Measurements from ENCODE around the gene KRCC1.

Gene KRCC1

DNA sequence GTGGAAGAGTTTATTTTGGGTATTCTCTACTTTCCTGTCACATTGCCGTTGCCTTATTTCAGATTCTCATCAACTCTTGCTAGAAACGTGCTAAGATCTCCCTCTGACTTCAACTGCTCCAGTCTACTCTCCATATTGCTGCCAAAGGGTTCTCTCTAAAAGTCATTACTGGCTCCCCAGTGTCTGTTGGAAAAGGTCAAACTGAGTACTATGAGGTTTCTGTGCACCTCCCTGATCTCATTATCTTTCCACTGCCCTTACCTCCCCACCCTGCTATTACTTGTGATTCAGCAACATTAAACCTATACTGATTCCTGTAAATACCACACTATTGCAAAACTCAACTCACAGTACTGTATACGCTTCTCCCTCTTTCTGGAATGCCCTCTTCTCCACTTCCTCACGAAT is 1.9 kb upstream of the KRCC1 start:
- H2AK5ac ChIP-seq (ENCODE audit: low read length): no peak overlapping the region
- H3K79me1 ChIP-seq (ENCODE audit: low read length): peaks cover 10% of the 10 kb centered on the region
- H3K4me2 ChIP-seq (ENCODE audit: low read length): no peak overlapping the region
- H3K4me1 ChIP-seq (ENCODE audit: control insufficient read depth, low read depth, low read length): peaks cover 6% of the 10 kb centered on the region
- H4K5ac ChIP-seq (ENCODE audit: low read length): no peak overlapping the region
- DNase-seq: no peak
- no peaks in the 10 kb centered on the region for H3K27me3 ChIP-seq (ENCODE audit: insufficient read depth, low read length, poor library complexity)
- H3K4ac ChIP-seq (ENCODE audit: low read depth, low read length): no peak overlapping the region
- no peak overlapping the region for H3K4me3 ChIP-seq (ENCODE audit: low read length)
- H2BK5ac ChIP-seq (ENCODE audit: low read length): no peak overlapping the region
- peaks cover 16% of the 10 kb centered on the region for H3K79me2 ChIP-seq (ENCODE audit: control insufficient read depth, insufficient read depth, low read length)
- no peak overlapping the region for H3K27ac ChIP-seq (ENCODE audit: low read depth, low read length)
- no CpG with 5 or more reads among the region's 4 CpGs for WGBS (ENCODE audit: extremely low coverage, insufficient coverage, low lambda C conversion rate)
- no peaks in the 10 kb centered on the region for H3K36me3 ChIP-seq (ENCODE audit: control insufficient read depth, insufficient read depth, low read length)
- no peak overlapping the region for H4K8ac ChIP-seq (ENCODE audit: low read depth, low read length)
- H3K9ac ChIP-seq (ENCODE audit: low read length): no peak overlapping the region
- H3K18ac ChIP-seq (ENCODE audit: low read length): no peak overlapping the region
- no peak overlapping the region for H3K56ac ChIP-seq (ENCODE audit: low read length)
- H3K23ac ChIP-seq (ENCODE audit: low read length): no peak overlapping the region
- H2BK15ac ChIP-seq (replicated peaks; ENCODE audit: low read depth): no peak overlapping the region
- H2BK120ac ChIP-seq (ENCODE audit: low read depth, low read length): no peak overlapping the region

- no peaks in the 10 kb centered on the region for H3K27me3 ChIP-seq (ENCODE audit: insufficient read depth, low read length, poor library complexity)
- H3K27ac ChIP-seq (ENCODE audit: low read depth, low read length): peak overlapping the region; percentile 95
- H2BK15ac ChIP-seq (replicated peaks; ENCODE audit: low read depth): no peak overlapping the region
- H3K4ac ChIP-seq (ENCODE audit: low read depth, low read length): peak overlapping the region; percentile 96
- H4K5ac ChIP-seq (ENCODE audit: low read length): no peak overlapping the region
- peak overlapping the region; percentile 96 for H4K8ac ChIP-seq (ENCODE audit: low read depth, low read length)
- peak overlapping the region; percentile 88 for H3K4me3 ChIP-seq (ENCODE audit: low read length)
- H3K18ac ChIP-seq (ENCODE audit: low read length): peak overlapping the region; percentile 97
- H2BK5ac ChIP-seq (ENCODE audit: low read length): peak overlapping the region; percentile 46
- peaks cover 16% of the 10 kb centered on the region for H3K79me2 ChIP-seq (ENCODE audit: control insufficient read depth, insufficient read depth, low read length)
- H2AK5ac ChIP-seq (ENCODE audit: low read length): no peak overlapping the region
- peak overlapping the region; percentile 92 for H3K9ac ChIP-seq (ENCODE audit: low read length)
- H3K36me3 ChIP-seq (ENCODE audit: control insufficient read depth, insufficient read depth, low read length): no peaks in the 10 kb centered on the region
- H3K56ac ChIP-seq (ENCODE audit: low read length): peak overlapping the region; percentile 95
- H3K4me2 ChIP-seq (ENCODE audit: low read length): peak overlapping the region; percentile 54
- peaks cover 10% of the 10 kb centered on the region for H3K79me1 ChIP-seq (ENCODE audit: low read length)
- H3K23ac ChIP-seq (ENCODE audit: low read length): no peak overlapping the region
- peak; percentile 52 for DNase-seq
- H3K4me1 ChIP-seq (ENCODE audit: control insufficient read depth, low read depth, low read length): peaks cover 6% of the 10 kb centered on the region
- WGBS (ENCODE audit: extremely low coverage, insufficient coverage, low lambda C conversion rate): no CpG with 5 or more reads among the region's 25 CpGs
- no peak overlapping the region for H2BK120ac ChIP-seq (ENCODE audit: low read depth, low read length)
Observed at GRCh38 chr2:88054782-88055370, 707 bp downstream of the KRCC1 start.

DNA sequence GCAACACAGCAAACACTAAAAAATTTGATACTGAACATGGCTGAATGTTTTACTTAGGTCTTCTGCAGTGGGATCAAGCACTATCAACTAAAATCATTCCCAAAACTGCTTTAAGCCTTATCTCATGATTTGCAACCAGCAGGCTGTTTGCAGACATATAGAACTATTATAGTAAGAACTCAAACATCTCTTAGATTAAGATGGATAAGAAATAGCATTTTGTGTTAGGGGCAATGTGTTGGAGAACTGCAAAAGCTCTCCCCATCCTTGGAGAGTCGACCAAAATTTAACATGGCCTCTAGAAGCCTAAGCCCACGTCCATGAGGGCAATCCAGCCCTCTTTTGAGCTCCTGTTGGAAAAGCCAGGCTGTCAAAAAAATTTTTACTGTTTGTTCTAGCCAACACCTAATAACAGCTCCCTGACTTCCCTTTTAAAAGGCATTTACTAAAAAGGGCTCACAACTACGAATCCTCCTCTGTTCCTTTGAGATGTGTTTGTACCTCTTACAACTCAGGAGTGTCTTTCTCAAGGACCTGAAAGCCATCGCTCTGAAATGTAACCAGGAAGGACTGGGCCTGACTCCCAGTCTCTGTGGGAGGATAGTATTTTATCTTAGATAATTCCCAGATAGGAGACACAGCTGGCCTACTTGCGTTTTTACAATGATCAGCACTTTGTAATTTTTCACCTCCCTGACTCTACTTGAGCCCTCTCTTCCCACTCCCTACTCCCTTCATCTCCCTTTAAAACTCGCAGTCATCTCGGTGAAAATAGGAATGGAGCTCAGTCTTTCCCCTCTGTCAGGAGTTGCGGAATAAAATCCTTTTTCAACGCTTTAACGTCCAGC is 1.4 kb downstream of the KRCC1 start:
- peak overlapping the region; percentile 88 for H3K4me3 ChIP-seq (ENCODE audit: low read length)
- H3K23ac ChIP-seq (ENCODE audit: low read length): no peak overlapping the region
- no peaks in the 10 kb centered on the region for H3K27me3 ChIP-seq (ENCODE audit: insufficient read depth, low read length, poor library complexity)
- H3K4ac ChIP-seq (ENCODE audit: low read depth, low read length): no peak overlapping the region
- DNase-seq: peak; percentile 47
- peaks cover 6% of the 10 kb centered on the region for H3K4me1 ChIP-seq (ENCODE audit: control insufficient read depth, low read depth, low read length)
- H2BK120ac ChIP-seq (ENCODE audit: low read depth, low read length): no peak overlapping the region
- peak overlapping the region; percentile 92 for H3K9ac ChIP-seq (ENCODE audit: low read length)
- peaks cover 16% of the 10 kb centered on the region for H3K79me2 ChIP-seq (ENCODE audit: control insufficient read depth, insufficient read depth, low read length)
- no peaks in the 10 kb centered on the region for H3K36me3 ChIP-seq (ENCODE audit: control insufficient read depth, insufficient read depth, low read length)
- H2BK5ac ChIP-seq (ENCODE audit: low read length): no peak overlapping the region
- H3K56ac ChIP-seq (ENCODE audit: low read length): peak overlapping the region; percentile 95
- WGBS (ENCODE audit: extremely low coverage, insufficient coverage, low lambda C conversion rate): no CpG with 5 or more reads among the region's 10 CpGs
- H4K5ac ChIP-seq (ENCODE audit: low read length): no peak overlapping the region
- H3K79me1 ChIP-seq (ENCODE audit: low read length): peaks cover 10% of the 10 kb centered on the region
- no peak overlapping the region for H2AK5ac ChIP-seq (ENCODE audit: low read length)
- H3K27ac ChIP-seq (ENCODE audit: low read depth, low read length): no peak overlapping the region
- H3K18ac ChIP-seq (ENCODE audit: low read length): peak overlapping the region; percentile 60
- H3K4me2 ChIP-seq (ENCODE audit: low read length): peak overlapping the region; percentile 54
- H4K8ac ChIP-seq (ENCODE audit: low read depth, low read length): no peak overlapping the region
- H2BK15ac ChIP-seq (replicated peaks; ENCODE audit: low read depth): no peak overlapping the region

DNA sequence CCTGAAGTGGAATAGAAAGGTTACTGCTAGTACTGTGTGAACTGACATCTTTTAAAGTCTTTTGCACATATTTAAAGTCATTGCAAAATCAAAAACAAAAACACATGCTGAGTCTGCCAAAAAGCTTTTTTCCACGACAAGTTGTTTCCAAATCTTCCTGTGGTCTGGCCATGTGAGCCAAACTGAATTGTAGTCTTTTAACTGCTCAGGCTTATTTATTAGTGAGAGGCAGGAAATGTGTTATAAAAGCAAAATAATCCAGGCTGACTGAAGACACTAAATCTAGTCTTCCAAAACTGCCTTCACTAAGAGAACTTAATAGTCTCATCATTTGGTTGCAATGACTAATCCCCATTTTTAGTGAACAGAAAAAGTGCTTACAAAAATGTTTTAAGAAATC is 2.3 kb downstream of the KRCC1 start:
- H3K56ac ChIP-seq (ENCODE audit: low read length): no peak overlapping the region
- H3K4me2 ChIP-seq (ENCODE audit: low read length): no peak overlapping the region
- H4K8ac ChIP-seq (ENCODE audit: low read depth, low read length): no peak overlapping the region
- peaks cover 10% of the 10 kb centered on the region for H3K79me1 ChIP-seq (ENCODE audit: low read length)
- H3K27me3 ChIP-seq (ENCODE audit: insufficient read depth, low read length, poor library complexity): no peaks in the 10 kb centered on the region
- no peak overlapping the region for H2BK5ac ChIP-seq (ENCODE audit: low read length)
- H3K23ac ChIP-seq (ENCODE audit: low read length): no peak overlapping the region
- no peak overlapping the region for H3K27ac ChIP-seq (ENCODE audit: low read depth, low read length)
- no peak overlapping the region for H2BK120ac ChIP-seq (ENCODE audit: low read depth, low read length)
- no peak overlapping the region for H3K4me3 ChIP-seq (ENCODE audit: low read length)
- no peaks in the 10 kb centered on the region for H3K36me3 ChIP-seq (ENCODE audit: control insufficient read depth, insufficient read depth, low read length)
- H3K79me2 ChIP-seq (ENCODE audit: control insufficient read depth, insufficient read depth, low read length): peaks cover 16% of the 10 kb centered on the region
- H2BK15ac ChIP-seq (replicated peaks; ENCODE audit: low read depth): no peak overlapping the region
- no peak overlapping the region for H3K4ac ChIP-seq (ENCODE audit: low read depth, low read length)
- H2AK5ac ChIP-seq (ENCODE audit: low read length): no peak overlapping the region
- H4K5ac ChIP-seq (ENCODE audit: low read length): no peak overlapping the region
- peaks cover 6% of the 10 kb centered on the region for H3K4me1 ChIP-seq (ENCODE audit: control insufficient read depth, low read depth, low read length)
- no CpG with 5 or more reads among the region's 1 CpG for WGBS (ENCODE audit: extremely low coverage, insufficient coverage, low lambda C conversion rate)
- DNase-seq: no peak
- no peak overlapping the region for H3K18ac ChIP-seq (ENCODE audit: low read length)
- H3K9ac ChIP-seq (ENCODE audit: low read length): peak overlapping the region; percentile 18

DNA sequence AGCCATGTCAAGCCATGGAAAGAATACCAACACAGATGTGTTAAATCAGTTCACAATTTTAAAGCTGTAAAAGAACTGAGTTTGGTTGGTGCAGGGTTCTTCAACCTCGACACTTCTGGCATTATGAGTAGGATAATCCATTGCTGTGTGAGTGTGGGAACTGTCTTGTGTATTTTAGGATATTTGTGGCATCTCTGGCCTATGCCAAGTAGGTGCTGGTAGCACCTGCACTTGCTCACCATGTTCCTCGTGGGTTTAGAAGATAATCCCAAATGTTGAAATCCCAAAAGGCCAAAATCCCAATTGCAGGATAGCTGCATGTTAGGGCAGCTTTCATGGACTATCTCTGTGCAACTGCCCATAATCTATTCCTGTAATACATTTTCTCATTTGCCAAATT is 3.8 kb downstream of the KRCC1 start:
- Histone ChIP-seq H4K8ac (ENCODE audit: low read depth, low read length) (no peak overlapping the region), H3K4me3 (ENCODE audit: low read length) (no peak overlapping the region), H3K23ac (ENCODE audit: low read length) (no peak overlapping the region), H3K4me2 (ENCODE audit: low read length) (no peak overlapping the region), H4K5ac (ENCODE audit: low read length) (no peak overlapping the region), H3K36me3 (ENCODE audit: control insufficient read depth, insufficient read depth, low read length) (no peaks in the 10 kb centered on the region), H2BK15ac (replicated peaks; ENCODE audit: low read depth) (no peak overlapping the region), H3K27me3 (ENCODE audit: insufficient read depth, low read length, poor library complexity) (no peaks in the 10 kb centered on the region), H3K18ac (ENCODE audit: low read length) (no peak overlapping the region), H2BK5ac (ENCODE audit: low read length) (no peak overlapping the region), H2BK120ac (ENCODE audit: low read depth, low read length) (no peak overlapping the region), H3K56ac (ENCODE audit: low read length) (no peak overlapping the region), H3K27ac (ENCODE audit: low read depth, low read length) (no peak overlapping the region), H3K4ac (ENCODE audit: low read depth, low read length) (no peak overlapping the region), H2AK5ac (ENCODE audit: low read length) (no peak overlapping the region), H3K79me2 (ENCODE audit: control insufficient read depth, insufficient read depth, low read length) (peaks cover 16% of the 10 kb centered on the region), H3K4me1 (ENCODE audit: control insufficient read depth, low read depth, low read length) (peaks cover 6% of the 10 kb centered on the region), H3K9ac (ENCODE audit: low read length) (no peak overlapping the region), H3K79me1 (ENCODE audit: low read length) (peaks cover 10% of the 10 kb centered on the region)
- no CpG with 5 or more reads among the region's 2 CpGs for WGBS (ENCODE audit: extremely low coverage, insufficient coverage, low lambda C conversion rate)
- DNase-seq: no peak

Data from mesendoderm (in vitro differentiated cells).